NB4 (cell line): ENCODE data around the gene NCOR1.

Experiments used
- CTCF ChIP-seq: IDR thresholded peaks from one replicate; pipeline ENCODE4 v1.5.1; 2012; ENCODE audit warnings: low read depth, low read length
- MYC ChIP-seq: IDR thresholded peaks from 2 replicates; pipeline ENCODE4 v1.6.1; 2011; ENCODE audit warnings: low read depth, low read length
- POLR2A ChIP-seq: IDR thresholded peaks from 2 replicates; pipeline ENCODE4 v1.6.1; 2011; ENCODE audit warnings: mild to moderate bottlenecking; ENCODE audit not compliant: insufficient read length; ENCODE audit errors: extremely low read depth

- TF ChIP-seq CTCF (no peak), POLR2A (peak; percentile 97), MYC (peak; percentile 95)
Measured at GRCh38 chr17:16217002-16217635, 1.8 kb upstream of the NCOR1 start, which contains the start of gene PIGL.
